Fibroblast of lung (primary cell): Measurements from ENCODE around the gene ARID1B. TPM values are rescaled to one million over a fixed set of nuclear protein-coding genes. Genes with fewer than 3 reads are reported as not detected.

Experiments used
- DNase-seq, 2 donors: peaks; one replicate each; pipeline versions ENCODE4 v3.0.0 to v3.0.0-alpha.2; 2010; ENCODE audit warnings: low read depth in 2 of 2
- H2AFZ ChIP-seq: 2 replicates; pipeline ENCODE4 v1.5.1; 2012; ENCODE audit warnings: low read length, control low read depth, inconsistent platforms
- H3K27ac ChIP-seq: 2 replicates; pipeline ENCODE4 v1.5.1; 2011; ENCODE audit warnings: low read length, control low read depth; ENCODE audit not compliant: insufficient read depth
- H3K27me3 ChIP-seq: 2 replicates; pipeline ENCODE4 v1.5.1; 2011; ENCODE audit warnings: mild to moderate bottlenecking, low read length; ENCODE audit not compliant: control insufficient read depth, insufficient read depth
- H3K36me3 ChIP-seq: 2 replicates; pipeline ENCODE4 v1.5.1; 2011; ENCODE audit warnings: low read length; ENCODE audit not compliant: control insufficient read depth, insufficient read depth
- H3K4me1 ChIP-seq: 2 replicates; pipeline ENCODE4 v1.5.1; 2011; ENCODE audit warnings: low read length; ENCODE audit not compliant: control insufficient read depth, insufficient read depth; ENCODE audit errors: extremely low read depth
- H3K4me2 ChIP-seq: 2 replicates; pipeline ENCODE4 v1.5.1; 2011; ENCODE audit warnings: low read length, control low read depth; ENCODE audit not compliant: insufficient read depth; ENCODE audit errors: extremely low read depth
- H3K4me3 ChIP-seq, 4 experiments: fragments of 200-600 bp in 1 of 4; sonication (generic) in 1 of 4; replicated peaks in 1 of 4; 2 replicates each; pipeline ENCODE4 v1.5.1; 2011 to 2016; ENCODE audit warnings: low read length in 4 of 4, low read depth in 3 of 4, mild to moderate bottlenecking in 3 of 4, control low read depth in 2 of 4, inconsistent platforms in 1 of 4, mixed read lengths in 1 of 4; ENCODE audit not compliant: insufficient read depth in 1 of 4; ENCODE audit errors: control extremely low read depth in 1 of 4
- H3K79me2 ChIP-seq: 2 replicates; pipeline ENCODE4 v1.5.1; 2012; ENCODE audit warnings: mild to moderate bottlenecking, low read length, inconsistent platforms; ENCODE audit not compliant: control insufficient read depth, insufficient read depth
- H3K9ac ChIP-seq: 2 replicates; pipeline ENCODE4 v1.5.1; 2011; ENCODE audit warnings: mild to moderate bottlenecking, low read length, control low read depth; ENCODE audit not compliant: insufficient read depth
- H3K9me3 ChIP-seq: 2 replicates; pipeline ENCODE4 v1.5.1; 2012; ENCODE audit warnings: low read depth, low read length; ENCODE audit not compliant: control insufficient read depth, insufficient read depth
- H4K20me1 ChIP-seq: 2 replicates; pipeline ENCODE4 v1.5.1; 2011; ENCODE audit warnings: low read length; ENCODE audit not compliant: control insufficient read depth, insufficient read depth; ENCODE audit errors: extremely low read depth
- EZH2 ChIP-seq: IDR thresholded peaks from 2 replicates; pipeline ENCODE4 v1.5.1; 2012; ENCODE audit warnings: low read length, control low read depth, mild to moderate bottlenecking; ENCODE audit errors: missing control alignments
- polyA plus RNA-seq, 2 donors: library from polyadenylated mRNA; depleted of rRNA in 1 of 2; stranded (reverse) in 1 of 2; unstranded in 1 of 2; fragments of >200 nt; gene quantifications; 2 replicates each; pipeline ENCODE4 v1.2.1, GENCODE V29; 2011 to 2012; ENCODE audit warnings: missing spikeins in 1 of 2
- total RNA-seq: library from RNA; depleted of rRNA; stranded (reverse); fragments of >200 nt; gene quantifications from 2 replicates; pipeline ENCODE4 v1.2.1, GENCODE V29; 2014
- TF ChIP-seq, protein P1 (sequence below), 2 donors: IDR thresholded peaks in 1 of 2; conservative IDR thresholded peaks in 1 of 2; 1 replicate in 1 of 2; 2 replicates in 1 of 2; pipeline ENCODE4 v1.5.1; 2011 to 2012; ENCODE audit warnings: low read length in 2 of 2, control low read depth in 1 of 2, inconsistent platforms in 1 of 2, low read depth in 1 of 2, mild to moderate bottlenecking in 1 of 2

ARID1B gene
- total and polyA plus RNA-seq, 2 donors (not counting 1 experiment from before 2014, with no cell fraction given): 15.4 to 41.9 TPM

GRCh38 chr6:156934069-156934460 lies 156.9 kb downstream of the ARID1B start:
- Histone ChIP-seq H4K20me1 (no peaks in the 10 kb centered on the region), H3K4me3 (no peak overlapping the region), H3K27ac (no peak overlapping the region), H3K4me2 (no peak overlapping the region), H3K36me3 (no peaks in the 10 kb centered on the region), H3K9me3 (no peaks in the 10 kb centered on the region), H3K27me3 (no peaks in the 10 kb centered on the region), H2AFZ (no peak overlapping the region), H3K79me2 (peaks cover 5% of the 10 kb centered on the region), H3K9ac (no peak overlapping the region), H3K4me1 (no peaks in the 10 kb centered on the region)
- no peak for DNase-seq
- TF ChIP-seq, protein P1, sequence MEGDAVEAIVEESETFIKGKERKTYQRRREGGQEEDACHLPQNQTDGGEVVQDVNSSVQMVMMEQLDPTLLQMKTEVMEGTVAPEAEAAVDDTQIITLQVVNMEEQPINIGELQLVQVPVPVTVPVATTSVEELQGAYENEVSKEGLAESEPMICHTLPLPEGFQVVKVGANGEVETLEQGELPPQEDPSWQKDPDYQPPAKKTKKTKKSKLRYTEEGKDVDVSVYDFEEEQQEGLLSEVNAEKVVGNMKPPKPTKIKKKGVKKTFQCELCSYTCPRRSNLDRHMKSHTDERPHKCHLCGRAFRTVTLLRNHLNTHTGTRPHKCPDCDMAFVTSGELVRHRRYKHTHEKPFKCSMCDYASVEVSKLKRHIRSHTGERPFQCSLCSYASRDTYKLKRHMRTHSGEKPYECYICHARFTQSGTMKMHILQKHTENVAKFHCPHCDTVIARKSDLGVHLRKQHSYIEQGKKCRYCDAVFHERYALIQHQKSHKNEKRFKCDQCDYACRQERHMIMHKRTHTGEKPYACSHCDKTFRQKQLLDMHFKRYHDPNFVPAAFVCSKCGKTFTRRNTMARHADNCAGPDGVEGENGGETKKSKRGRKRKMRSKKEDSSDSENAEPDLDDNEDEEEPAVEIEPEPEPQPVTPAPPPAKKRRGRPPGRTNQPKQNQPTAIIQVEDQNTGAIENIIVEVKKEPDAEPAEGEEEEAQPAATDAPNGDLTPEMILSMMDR (conservative IDR thresholded peaks at IDR 0.05 in 1 of 2, IDR thresholded peaks at IDR 0.05 in 1 of 2; ENCODE audit: low read depth in 1 of 2, low read length in 2 of 2): no peak
- no peak for TF ChIP-seq EZH2

DNA sequence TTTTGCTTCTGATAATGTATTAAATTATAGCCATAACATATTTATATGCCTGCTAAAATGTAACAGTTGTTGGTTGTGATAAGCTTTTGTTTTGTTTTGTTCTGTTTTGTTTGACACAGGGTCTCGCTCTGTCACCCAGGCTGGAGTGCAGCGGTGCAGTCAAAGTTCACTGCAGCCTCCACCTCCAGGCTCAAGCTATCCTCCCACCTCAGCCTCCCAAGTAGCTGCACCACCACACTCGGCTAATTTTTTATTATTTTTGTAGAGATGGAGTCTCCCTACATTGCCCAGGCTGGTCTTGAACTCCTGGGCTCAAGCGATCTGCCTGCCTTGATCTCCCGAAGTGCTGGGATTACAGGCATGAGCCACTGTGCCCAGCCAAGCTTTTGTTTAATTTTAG lies 157.8 kb downstream of the ARID1B start:
- no peak overlapping the region for H3K4me2 ChIP-seq
- no peaks in the 10 kb centered on the region for H3K4me1 ChIP-seq
- no peaks in the 10 kb centered on the region for H3K36me3 ChIP-seq
- peaks cover 5% of the 10 kb centered on the region for H3K79me2 ChIP-seq
- TF ChIP-seq EZH2: no peak
- TF ChIP-seq, protein P1 (conservative IDR thresholded peaks at IDR 0.05 in 1 of 2, IDR thresholded peaks at IDR 0.05 in 1 of 2; ENCODE audit: low read depth in 1 of 2, low read length in 2 of 2): no peak
- no peaks in the 10 kb centered on the region for H3K27me3 ChIP-seq
- H3K27ac ChIP-seq: no peak overlapping the region
- H3K4me3 ChIP-seq: no peak overlapping the region
- H4K20me1 ChIP-seq: no peaks in the 10 kb centered on the region
- DNase-seq: no peak
- no peaks in the 10 kb centered on the region for H3K9me3 ChIP-seq
- no peak overlapping the region for H3K9ac ChIP-seq
- H2AFZ ChIP-seq: no peak overlapping the region

DNA sequence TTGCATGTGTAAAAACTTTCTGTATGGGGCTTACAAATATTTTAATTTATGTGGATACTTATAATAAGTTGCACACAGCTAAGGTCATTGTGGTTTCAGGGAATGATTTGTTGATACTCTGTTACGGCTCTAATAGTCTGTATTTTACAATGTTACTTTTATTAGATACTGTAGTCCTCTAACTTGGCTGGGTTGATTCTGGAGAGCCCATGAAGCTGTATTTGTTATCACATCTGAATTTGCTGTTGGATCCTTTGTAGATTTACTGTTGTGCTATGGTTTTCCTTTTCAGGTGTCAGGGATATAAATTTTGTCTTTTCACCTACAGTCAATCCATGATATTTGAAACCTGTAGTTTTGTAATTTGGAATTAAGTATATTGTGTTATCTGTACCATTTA lies 161.0 kb downstream of the ARID1B start:
- TF ChIP-seq EZH2: no peak
- TF ChIP-seq, protein P1 (conservative IDR thresholded peaks at IDR 0.05 in 1 of 2, IDR thresholded peaks at IDR 0.05 in 1 of 2; ENCODE audit: low read depth in 1 of 2, low read length in 2 of 2): no peak

More for the DNA sequence above, 161.0 kb downstream of the ARID1B start:
- no peak overlapping the region for H3K4me2 ChIP-seq
- DNase-seq: no peak
- H3K4me3 ChIP-seq: no peak overlapping the region
- no peak overlapping the region for H2AFZ ChIP-seq
- H3K9me3 ChIP-seq: no peaks in the 10 kb centered on the region
- H3K79me2 ChIP-seq: peaks cover 16% of the 10 kb centered on the region
- H3K36me3 ChIP-seq: no peaks in the 10 kb centered on the region
- no peak overlapping the region for H3K9ac ChIP-seq
- H4K20me1 ChIP-seq: no peaks in the 10 kb centered on the region
- no peak overlapping the region for H3K27ac ChIP-seq
- no peaks in the 10 kb centered on the region for H3K27me3 ChIP-seq
- H3K4me1 ChIP-seq: no peaks in the 10 kb centered on the region
